Mammary epithelial cell (primary cell): ENCODE measurements around the gene QRICH1.

Experiments
- CTCF ChIP-seq, 2 donors: IDR thresholded peaks in 1 of 2; conservative IDR thresholded peaks in 1 of 2; 2 replicates each; pipeline ENCODE4 v1.5.1; 2011 to 2012; ENCODE audit warnings: inconsistent platforms in 2 of 2, low read length in 2 of 2, mild to moderate bottlenecking in 2 of 2, control low read depth in 1 of 2, low read depth in 1 of 2; ENCODE audit not compliant: insufficient read depth in 1 of 2; ENCODE audit errors: extremely low read depth in 1 of 2
- EZH2 ChIP-seq: IDR thresholded peaks from 2 replicates; pipeline ENCODE4 v1.6.1; 2012; ENCODE audit warnings: low read length, inconsistent platforms, borderline replicate concordance

DNA sequence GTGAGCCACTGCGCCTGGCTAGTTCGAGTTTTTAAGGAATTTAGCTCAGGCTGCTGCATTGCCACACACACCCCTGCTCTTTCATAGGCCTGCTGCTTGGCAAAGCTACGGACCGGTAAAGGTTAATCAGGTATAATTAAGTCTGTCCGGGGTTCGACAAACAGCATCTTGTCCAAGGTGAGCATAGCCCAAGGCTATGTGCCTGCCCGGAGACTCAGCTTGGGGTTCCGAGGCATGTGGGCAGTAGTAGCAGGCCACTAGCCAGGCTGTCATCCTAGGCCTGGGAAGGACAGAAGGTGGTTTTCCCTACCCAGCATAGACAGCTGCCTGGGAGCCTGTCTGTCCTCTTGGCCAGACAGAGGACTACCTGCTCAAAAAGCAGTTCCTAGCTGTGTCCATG, 97.2 kb downstream of the QRICH1 start:
- TF ChIP-seq CTCF (conservative IDR thresholded peaks at IDR 0.05 in 1 of 2, IDR thresholded peaks at IDR 0.05 in 1 of 2; ENCODE audit: extremely low read depth in 1 of 2, insufficient read depth in 1 of 2, low read depth in 1 of 2, low read length in 2 of 2) (no peak), EZH2 (no peak)
